Testis (tissue), 3 donors: ENCODE data around the gene TMEM256. TPM values are rescaled to one million over a fixed set of nuclear protein-coding genes. Genes with fewer than 3 reads are reported as not detected.
A peak's percentile ranks its signal among the peaks of the same experiment; 100 is the strongest.

Source experiments
- DNase-seq: peaks from one replicate; pipeline ENCODE4 v3.0.0-alpha.2; 2019
- H3K27ac ChIP-seq, 2 donors: fragments of 200-600 bp; sonication (generic); one replicate each; pipeline ENCODE4 v1.5.1; 2019
- H3K27me3 ChIP-seq: fragments of 200-600 bp; sonication (generic); one replicate; pipeline ENCODE4 v1.5.1; 2019
- H3K36me3 ChIP-seq: fragments of 200-600 bp; sonication (generic); one replicate; pipeline ENCODE4 v1.5.1; 2017; ENCODE audit warnings: low read depth; ENCODE audit errors: missing control alignments
- H3K4me1 ChIP-seq: fragments of 200-600 bp; sonication (generic); one replicate; pipeline ENCODE4 v1.5.1; 2019
- H3K4me3 ChIP-seq, 2 donors: fragments of 200-600 bp; sonication (generic); one replicate each; pipeline ENCODE4 v1.5.1; 2017 to 2019
- H3K9me3 ChIP-seq: fragments of 200-600 bp; sonication (generic); one replicate; pipeline ENCODE4 v1.5.1; 2017
- CTCF ChIP-seq, 3 experiments: fragments of 450-650 bp in 2 of 3; fragments of 200-600 bp in 1 of 3; sonication (generic) in 1 of 3; IDR thresholded peaks; one replicate each; pipeline ENCODE4 v1.5.1; 2016 to 2019; ENCODE audit warnings: antibody characterized with exemption in 3 of 3, mild to moderate bottlenecking in 2 of 3, moderate library complexity in 1 of 3
- POLR2A ChIP-seq: fragments of 450-650 bp; IDR thresholded peaks from one replicate; pipeline ENCODE4 v1.6.1; 2017; ENCODE audit warnings: antibody characterized with exemption, mild to moderate bottlenecking, moderate library complexity
- WGBS, 2 donors: methylation state at CpG; one replicate each; pipeline ENCODE4 v1.1.5; 2018; 5-methylcytosine and 5-hydroxymethylcytosine counted together
- intact Hi-C: fragments of 100-400 bp; cut with DNase I; formaldehyde crosslinking; loops from one replicate; pipeline ENCODE4 v1.15.1; 2023; ENCODE audit warnings: low total_unique reads
- polyA plus RNA-seq: library from polyadenylated mRNA; stranded (reverse); fragments of 350-450 nt; fragmentation: Illumina TruSeq; extraction: RNeasy Lipid Tissue Mini Kit (QIAGEN cat#74804); gene quantifications from one replicate; pipeline ENCODE4 v1.2.3, GENCODE V29; 2014; ENCODE audit warnings: low read depth, low replicate concordance; ENCODE audit not compliant: insufficient read depth
- total RNA-seq, 2 donors: library from RNA; depleted of rRNA; stranded (reverse); fragments of >200 nt; gene quantifications; one replicate each; pipeline ENCODE4 v1.2.3, GENCODE V29; 2016

Gene TMEM256
- total and polyA plus RNA-seq, 3 donors from 2014 or later = 18.7 to 33.3 (median 27.3) TPM

DNA sequence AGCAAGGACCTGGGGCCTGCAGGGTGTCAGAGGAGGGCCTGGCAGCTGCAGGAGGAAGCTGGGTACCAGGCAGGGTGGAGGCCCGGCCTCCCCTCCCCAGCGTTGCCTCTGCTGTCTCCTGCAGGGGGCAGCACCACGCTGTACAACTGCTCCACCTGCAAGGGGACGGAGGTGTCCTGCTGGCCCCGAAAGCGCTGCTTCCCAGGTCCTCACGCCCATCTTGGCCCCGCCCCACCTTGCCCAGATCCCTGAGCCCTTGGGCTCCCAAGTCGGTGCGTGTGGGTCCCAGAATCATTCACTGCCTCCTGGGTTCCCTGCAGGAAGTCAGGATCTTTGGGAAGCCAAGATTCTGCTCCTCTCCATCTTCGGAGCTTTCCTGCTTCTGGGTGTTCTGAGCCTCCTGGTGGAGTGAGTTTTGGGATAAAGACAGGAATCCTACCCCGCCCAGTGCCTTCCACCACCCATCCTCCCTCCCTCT, 47.8 kb downstream of the TMEM256 start:
- Histone ChIP-seq H3K4me3 (no peak overlapping the region), H3K36me3 (no peaks in the 10 kb centered on the region), H3K27ac (no peak overlapping the region), H3K4me1 (peaks cover 14% of the 10 kb centered on the region), H3K27me3 (no peaks in the 10 kb centered on the region), H3K9me3 (no peaks in the 10 kb centered on the region)
- peak; percentile 77 for DNase-seq
- TF ChIP-seq CTCF (IDR thresholded peaks at IDR 0.05) (peak; percentile 71 to 76 (median 75)), POLR2A (no peak)
- intact Hi-C loops = loop anchor here (10.0 kb wide), 1 partner anchor 209 kb away; the partner anchor contains the start of gene SENP3
- 29% methylated on average over 12 of the region's 12 CpGs; no CpG with 5 or more reads in 1 of the 2 donors for WGBS, 2 donors

GRCh38 chr17:7355573-7355972, 48.3 kb downstream of the TMEM256 start:
- Histone ChIP-seq H3K27ac (no peak overlapping the region), H3K36me3 (no peaks in the 10 kb centered on the region), H3K9me3 (no peaks in the 10 kb centered on the region), H3K27me3 (no peaks in the 10 kb centered on the region), H3K4me1 (peaks cover 14% of the 10 kb centered on the region), H3K4me3 (no peak overlapping the region)
- intact Hi-C loops = loop anchor here (10.0 kb wide), 1 partner anchor 209 kb away; the partner anchor contains the start of gene SENP3
- WGBS, 2 donors = 77 to 84% methylated on average over 8 of the region's 8 CpGs
- TF ChIP-seq POLR2A = no peak
- DNase-seq = no peak

GRCh38 chr17:7355053-7355452, 48.8 kb downstream of the TMEM256 start, which contains the start of gene TMEM95:
Gene TMEM95, plus strand, starts transcription at chr17:7355156. Its CDS starts 49 bp downstream, at chr17:7355205.
- H3K27ac ChIP-seq = peak within 1 kb of the TSS in 1 of 2 donors; percentile 16
- DNase-seq = peak; percentile 76
- H3K9me3 ChIP-seq = no peaks in the 10 kb centered on the region
- TF ChIP-seq CTCF (IDR thresholded peaks at IDR 0.05) (no peak), POLR2A (no peak)
- H3K27me3 ChIP-seq = no peaks in the 10 kb centered on the region
- intact Hi-C loops = loop anchor here (10.0 kb wide), 1 partner anchor 210 kb away; the partner anchor contains the start of gene SENP3
- WGBS, 2 donors = 63 to 79% methylated on average over 6 to 10 of the region's 10 CpGs
- H3K4me3 ChIP-seq = no peak within 1 kb of the TSS
- no peaks in the 10 kb centered on the region for H3K36me3 ChIP-seq
- H3K4me1 ChIP-seq = peaks cover 14% of the 10 kb centered on the region

DNA sequence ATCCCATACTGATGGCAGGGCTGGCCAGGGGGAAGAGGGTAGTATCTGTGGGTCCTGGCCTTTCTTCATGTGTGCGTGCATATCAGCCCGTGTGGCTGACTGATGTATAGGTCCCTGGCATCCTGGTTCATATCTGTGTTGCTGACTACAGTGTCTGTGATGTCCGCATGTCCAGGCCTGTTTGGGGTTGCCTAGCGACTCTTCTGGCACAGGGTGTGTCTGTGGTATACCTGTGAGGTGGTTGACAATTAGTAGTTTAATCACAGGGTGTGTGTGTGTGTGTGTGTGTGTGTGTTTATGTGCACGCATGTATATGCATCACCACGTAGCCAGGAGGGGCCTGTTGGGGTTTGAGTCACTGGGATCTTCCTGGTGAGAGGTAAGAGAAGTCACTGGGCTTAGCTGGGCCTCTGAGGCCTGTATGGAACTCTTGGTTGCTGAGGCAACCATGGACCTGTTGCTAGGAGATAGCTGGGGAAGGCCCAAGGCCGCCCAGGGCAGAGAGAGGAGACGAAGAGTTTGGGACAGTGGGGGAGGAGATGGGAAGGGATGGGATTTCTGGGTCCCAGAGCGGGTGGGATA, 49.5 kb downstream of the TMEM256 start:
- H3K9me3 ChIP-seq = no peaks in the 10 kb centered on the region
- intact Hi-C loops = loop anchor here (10.0 kb wide), 1 partner anchor 210 kb away; the partner anchor contains the start of gene SENP3
- no peaks in the 10 kb centered on the region for H3K36me3 ChIP-seq
- H3K4me1 ChIP-seq = peaks cover 20% of the 10 kb centered on the region
- H3K27ac ChIP-seq = no peak overlapping the region
- no peaks in the 10 kb centered on the region for H3K27me3 ChIP-seq
- no peak overlapping the region for H3K4me3 ChIP-seq
- DNase-seq = peak; percentile 51
- WGBS, 2 donors = 66 to 76% methylated on average over 9 of the region's 9 CpGs
- TF ChIP-seq CTCF (IDR thresholded peaks at IDR 0.05) (no peak), POLR2A (no peak)

Other genes starting within 250 kb of the TMEM256 start
Only the 30 nearest of the 39 such genes appear.
- gene DVL2, start 169.6 kb downstream of the TMEM256 start, total RNA-seq = 100 to 1,000 TPM in 1 of 2 donors, 10 to 100 TPM in 1; 81.3 to 102 TPM
- 43.6 TPM for gene DVL2, start 169.6 kb downstream of the TMEM256 start, polyA plus RNA-seq
- gene PHF23, start 164.6 kb downstream of the TMEM256 start, total RNA-seq = 10 to 100 TPM; 54.9 to 61.6 TPM
- 53.4 TPM for gene PHF23, start 164.6 kb downstream of the TMEM256 start, polyA plus RNA-seq
- 100 to 1,000 TPM; 521 to 683 TPM for gene GABARAP, start 161.6 kb downstream of the TMEM256 start, total RNA-seq
- gene GABARAP, start 161.6 kb downstream of the TMEM256 start, polyA plus RNA-seq = 1,171 TPM
- 10 to 100 TPM; 86.4 to 94.0 TPM for gene CTDNEP1, start 152.4 kb downstream of the TMEM256 start, total RNA-seq
- 138 TPM for gene CTDNEP1, start 152.4 kb downstream of the TMEM256 start, polyA plus RNA-seq
- 100 to 1,000 TPM; 107 to 123 TPM for gene ELP5, start 151.9 kb downstream of the TMEM256 start, total RNA-seq
- gene ELP5, start 151.9 kb downstream of the TMEM256 start, polyA plus RNA-seq = 295 TPM
- gene CLDN7, start 141.6 kb downstream of the TMEM256 start, total RNA-seq = 1 to 10 TPM; 4.5 to 6.9 TPM
- 8.8 TPM for gene CLDN7, start 141.6 kb downstream of the TMEM256 start, polyA plus RNA-seq
- gene SLC2A4, start 122.4 kb downstream of the TMEM256 start, total RNA-seq = 1 to 10 TPM; 4.2 to 6.6 TPM
- gene SLC2A4, start 122.4 kb downstream of the TMEM256 start, polyA plus RNA-seq = 4.7 TPM
- gene YBX2, start 109.5 kb downstream of the TMEM256 start, total RNA-seq = 100 to 1,000 TPM; 276 to 549 TPM
- 1,120 TPM for gene YBX2, start 109.5 kb downstream of the TMEM256 start, polyA plus RNA-seq
- gene EIF5A, start 96.5 kb downstream of the TMEM256 start, total RNA-seq = 100 to 1,000 TPM; 193 to 229 TPM
- gene EIF5A, start 96.5 kb downstream of the TMEM256 start, polyA plus RNA-seq = 388 TPM
- gene GPS2, start 88.7 kb downstream of the TMEM256 start, total RNA-seq = 100 to 1,000 TPM; 204 to 239 TPM
- gene GPS2, start 88.7 kb downstream of the TMEM256 start, polyA plus RNA-seq = 219 TPM
- gene NEURL4, start 74.8 kb downstream of the TMEM256 start, total RNA-seq = 10 to 100 TPM; 34.5 to 50.6 TPM
- gene NEURL4, start 74.8 kb downstream of the TMEM256 start, polyA plus RNA-seq = 38.3 TPM
- gene ACAP1, start 67.6 kb downstream of the TMEM256 start, total RNA-seq = 100 to 1,000 TPM in 1 of 2 donors, 10 to 100 TPM in 1; 12.6 to 140 TPM
- 95.2 TPM for gene ACAP1, start 67.6 kb downstream of the TMEM256 start, polyA plus RNA-seq
- 1 to 10 TPM; 4.8 to 5.0 TPM for gene KCTD11, start 51.9 kb downstream of the TMEM256 start, total RNA-seq
- gene KCTD11, start 51.9 kb downstream of the TMEM256 start, polyA plus RNA-seq = 6.8 TPM
- gene TMEM95, start 48.9 kb downstream of the TMEM256 start, total RNA-seq = 1 to 10 TPM; 2.8 to 6.6 TPM
- gene TMEM95, start 48.9 kb downstream of the TMEM256 start, polyA plus RNA-seq = 9.9 TPM
- gene TNK1, start 23.0 kb downstream of the TMEM256 start, total RNA-seq = 1 to 10 TPM; 3.7 to 6.8 TPM
- gene TNK1, start 23.0 kb downstream of the TMEM256 start, polyA plus RNA-seq = 4.0 TPM
- gene PLSCR3, start 9.6 kb downstream of the TMEM256 start, total RNA-seq = 10 to 100 TPM; 13.6 to 19.4 TPM
- 14.2 TPM for gene PLSCR3, start 9.6 kb downstream of the TMEM256 start, polyA plus RNA-seq
- 10 to 100 TPM in 1 of 2 donors, 1 to 10 TPM in 1; 9.9 to 10.7 TPM for gene NLGN2, start 3.7 kb upstream of the TMEM256 start, total RNA-seq
- 8.4 TPM for gene NLGN2, start 3.7 kb upstream of the TMEM256 start, polyA plus RNA-seq
- gene SPEM1, start 16.2 kb upstream of the TMEM256 start, total RNA-seq = 10 to 100 TPM in 1 of 2 donors, 1 to 10 TPM in 1; 8.5 to 18.7 TPM
- gene SPEM1, start 16.2 kb upstream of the TMEM256 start, polyA plus RNA-seq = 67.7 TPM
- 100 to 1,000 TPM in 1 of 2 donors, 10 to 100 TPM in 1; 41.4 to 202 TPM for gene SPEM2, start 21.5 kb upstream of the TMEM256 start, total RNA-seq
- gene SPEM2, start 21.5 kb upstream of the TMEM256 start, polyA plus RNA-seq = 111 TPM
- 10 to 100 TPM in 1 of 2 donors, 1 to 10 TPM in 1; 5.7 to 18.8 TPM for gene SPEM3, start 24.8 kb upstream of the TMEM256 start, total RNA-seq
- gene SPEM3, start 24.8 kb upstream of the TMEM256 start, polyA plus RNA-seq = 63.0 TPM
- 10 to 100 TPM in 1 of 2 donors, 1 to 10 TPM in 1; 7.9 to 11.7 TPM for gene TMEM102, start 31.3 kb upstream of the TMEM256 start, total RNA-seq
- 6.5 TPM for gene TMEM102, start 31.3 kb upstream of the TMEM256 start, polyA plus RNA-seq
- gene FGF11, start 35.4 kb upstream of the TMEM256 start, total RNA-seq = 1 to 10 TPM; 3.2 to 4.2 TPM
- 4.6 TPM for gene FGF11, start 35.4 kb upstream of the TMEM256 start, polyA plus RNA-seq
- 1 to 10 TPM; 6.2 to 7.4 TPM for gene CHRNB1, start 41.0 kb upstream of the TMEM256 start, total RNA-seq
- gene CHRNB1, start 41.0 kb upstream of the TMEM256 start, polyA plus RNA-seq = 6.9 TPM
- 10 to 100 TPM; 34.0 to 43.4 TPM for gene ZBTB4, start 75.5 kb upstream of the TMEM256 start, total RNA-seq
- 39.5 TPM for gene ZBTB4, start 75.5 kb upstream of the TMEM256 start, polyA plus RNA-seq
- 1 to 10 TPM; 1.8 to 3.9 TPM for gene SLC35G6, start 77.3 kb upstream of the TMEM256 start, total RNA-seq
- 3.9 TPM for gene SLC35G6, start 77.3 kb upstream of the TMEM256 start, polyA plus RNA-seq
- gene POLR2A, start 80.3 kb upstream of the TMEM256 start, total RNA-seq = 100 to 1,000 TPM; 359 to 391 TPM
- gene POLR2A, start 80.3 kb upstream of the TMEM256 start, polyA plus RNA-seq = 175 TPM
- 10 to 100 TPM; 17.0 to 20.6 TPM for gene TNFSF12, start 145.0 kb upstream of the TMEM256 start, total RNA-seq
- 21.5 TPM for gene TNFSF12, start 145.0 kb upstream of the TMEM256 start, polyA plus RNA-seq
- gene TNFSF13, start 154.7 kb upstream of the TMEM256 start, total RNA-seq = 1 to 10 TPM; 1.2 to 5.1 TPM
- 11.5 TPM for gene TNFSF13, start 154.7 kb upstream of the TMEM256 start, polyA plus RNA-seq
- 10 to 100 TPM; 77.4 to 83.5 TPM for gene SENP3, start 157.8 kb upstream of the TMEM256 start, total RNA-seq
- gene SENP3, start 157.8 kb upstream of the TMEM256 start, polyA plus RNA-seq = 108 TPM
- 1 to 10 TPM; 2.0 to 6.4 TPM for gene CD68, start 175.5 kb upstream of the TMEM256 start, total RNA-seq
- gene CD68, start 175.5 kb upstream of the TMEM256 start, polyA plus RNA-seq = 54.8 TPM